H9 (cell line): ENCODE data around the gene CLMN. TPM values are rescaled to one million over a fixed set of nuclear protein-coding genes. Genes with fewer than 3 reads are reported as not detected.

ENCODE experiments used
- DNase-seq: peaks from one replicate; pipeline ENCODE4 v3.0.0-alpha.2; 2017
- H2AFZ ChIP-seq: one replicate; pipeline ENCODE4 v1.6.1; 2013; ENCODE audit warnings: mild to moderate bottlenecking, low read length, control low read depth, moderate library complexity
- H2AK5ac ChIP-seq: 2 replicates; pipeline ENCODE4 v1.6.1; 2013; ENCODE audit warnings: low read length, control low read depth, mixed read lengths; ENCODE audit not compliant: insufficient read length
- H2BK120ac ChIP-seq: one replicate; pipeline ENCODE4 v1.6.1; 2013; ENCODE audit warnings: low read depth, mild to moderate bottlenecking, low read length, control low read depth, inconsistent platforms; ENCODE audit not compliant: poor library complexity, severe bottlenecking
- H2BK12ac ChIP-seq: 2 replicates; pipeline ENCODE4 v1.6.1; 2013; ENCODE audit warnings: low read length, control low read depth, mixed read lengths, low read depth; ENCODE audit not compliant: insufficient read length
- H2BK15ac ChIP-seq: 2 replicates; pipeline ENCODE4 v1.6.1; 2013; ENCODE audit warnings: low read depth, low read length, control low read depth
- H2BK20ac ChIP-seq: one replicate; pipeline ENCODE4 v1.6.1; 2013; ENCODE audit warnings: low read depth, mild to moderate bottlenecking, low read length, control low read depth, inconsistent platforms; ENCODE audit not compliant: poor library complexity, severe bottlenecking
- H2BK5ac ChIP-seq: 2 replicates; pipeline ENCODE4 v1.6.1; 2013; ENCODE audit warnings: low read length, control low read depth, mixed read lengths; ENCODE audit not compliant: insufficient read length
- H3K14ac ChIP-seq: 2 replicates; pipeline ENCODE4 v1.6.1; 2013; ENCODE audit warnings: low read length, control low read depth; ENCODE audit not compliant: insufficient read depth
- H3K18ac ChIP-seq: 2 replicates; pipeline ENCODE4 v1.6.1; 2013; ENCODE audit warnings: low read depth, mild to moderate bottlenecking, mixed read lengths, low read length, control low read depth; ENCODE audit not compliant: insufficient read length
- H3K23ac ChIP-seq: 2 replicates; pipeline ENCODE4 v1.6.1; 2013; ENCODE audit warnings: low read length, control low read depth, mixed read lengths, low read depth; ENCODE audit not compliant: insufficient read length
- H3K23me2 ChIP-seq: 2 replicates; pipeline ENCODE4 v1.6.1; 2013; ENCODE audit warnings: low read depth, mild to moderate bottlenecking, mixed read lengths, low read length, control low read depth; ENCODE audit not compliant: insufficient read length, poor library complexity, severe bottlenecking
- H3K27ac ChIP-seq: 2 replicates; pipeline ENCODE4 v1.5.1; 2013; ENCODE audit warnings: low read length, control low read depth, mixed read lengths, low read depth; ENCODE audit not compliant: insufficient read length
- H3K27me3 ChIP-seq: 2 replicates; pipeline ENCODE4 v1.6.1; 2013; ENCODE audit warnings: low read length, control low read depth, inconsistent platforms; ENCODE audit not compliant: insufficient read depth
- H3K4ac ChIP-seq: 2 replicates; pipeline ENCODE4 v1.6.1; 2013; ENCODE audit warnings: low read depth, mild to moderate bottlenecking, control low read depth, inconsistent platforms, low read length, moderate library complexity
- H3K4me1 ChIP-seq: 2 replicates; pipeline ENCODE4 v1.6.1; 2013; ENCODE audit warnings: low read length, control low read depth, inconsistent platforms; ENCODE audit not compliant: insufficient read depth
- H3K4me2 ChIP-seq: 2 replicates; pipeline ENCODE4 v1.6.1; 2013; ENCODE audit warnings: low read length, control low read depth, mixed read lengths; ENCODE audit not compliant: insufficient read length, insufficient read depth
- H3K56ac ChIP-seq: 2 replicates; pipeline ENCODE4 v1.6.1; 2013; ENCODE audit warnings: low read depth, mild to moderate bottlenecking, mixed read lengths, low read length, control low read depth; ENCODE audit not compliant: insufficient read length
- H3K79me1 ChIP-seq: 2 replicates; pipeline ENCODE4 v1.6.1; 2013; ENCODE audit warnings: low read depth, mild to moderate bottlenecking, moderate library complexity, low read length, control low read depth, inconsistent platforms; ENCODE audit not compliant: insufficient read depth, poor library complexity, severe bottlenecking
- H3K79me2 ChIP-seq: 2 replicates; pipeline ENCODE4 v1.6.1; 2013; ENCODE audit warnings: low read length, control low read depth, inconsistent platforms; ENCODE audit not compliant: insufficient read depth
- H3K9ac ChIP-seq: 2 replicates; pipeline ENCODE4 v1.6.1; 2013; ENCODE audit warnings: low read length, control low read depth, mixed read lengths; ENCODE audit not compliant: insufficient read length; ENCODE audit errors: extremely low read depth
- H3K9me3 ChIP-seq: one replicate; pipeline ENCODE4 v1.6.1; 2013; ENCODE audit warnings: low read depth, low read length, inconsistent platforms; ENCODE audit not compliant: control insufficient read depth
- H3T11ph ChIP-seq: one replicate; pipeline ENCODE4 v1.6.1; 2013; ENCODE audit warnings: mild to moderate bottlenecking, low read length, control low read depth, inconsistent platforms
- H4K20me1 ChIP-seq: one replicate; pipeline ENCODE4 v1.6.1; 2013; ENCODE audit not compliant: control insufficient read depth, insufficient read length, insufficient read depth
- H4K5ac ChIP-seq: 2 replicates; pipeline ENCODE4 v1.6.1; 2013; ENCODE audit warnings: low read depth, mild to moderate bottlenecking, mixed read lengths, low read length, control low read depth; ENCODE audit not compliant: insufficient read length
- H4K8ac ChIP-seq: replicated peaks from 2 replicates; pipeline ENCODE4 v1.6.1; 2013; ENCODE audit warnings: low read length, control low read depth, mixed read lengths, low read depth; ENCODE audit not compliant: insufficient read length
- H4K91ac ChIP-seq: 2 replicates; pipeline ENCODE4 v1.6.1; 2013; ENCODE audit warnings: low read depth, mild to moderate bottlenecking, moderate library complexity, mixed read lengths, low read length, control low read depth; ENCODE audit not compliant: insufficient read length
- H3K27ac Mint-ChIP-seq, 3 experiments: 2 replicates in 2 of 3; 3 replicates in 1 of 3; pipeline ENCODE4 v1.8.0; 2020 to 2021; ENCODE audit warnings: mixed read lengths in 3 of 3, mild to moderate bottlenecking in 1 of 3, moderate library complexity in 1 of 3
- H3K27me3 Mint-ChIP-seq: 2 replicates; pipeline ENCODE4 v1.8.0; 2021; ENCODE audit warnings: low read depth, mild to moderate bottlenecking, moderate library complexity, mixed read lengths
- H3K36me3 Mint-ChIP-seq, 3 experiments: 2 replicates in 2 of 3; 3 replicates in 1 of 3; pipeline ENCODE4 v1.8.0; 2020 to 2021; ENCODE audit warnings: low read depth in 3 of 3, mixed read lengths in 3 of 3; ENCODE audit not compliant: insufficient read depth in 1 of 3
- H3K4me1 Mint-ChIP-seq, 2 experiments: 2 replicates each; pipeline ENCODE4 v1.8.0; 2020; ENCODE audit warnings: mixed read lengths in 2 of 2
- H3K4me3 Mint-ChIP-seq, 2 experiments: 2 replicates in 1 of 2; 3 replicates in 1 of 2; pipeline ENCODE4 v1.8.0; 2020 to 2021; ENCODE audit warnings: mild to moderate bottlenecking in 2 of 2, mixed read lengths in 2 of 2, moderate library complexity in 1 of 2
- H3K9me3 Mint-ChIP-seq, 2 experiments: 2 replicates in 1 of 2; 3 replicates in 1 of 2; pipeline ENCODE4 v1.8.0; 2020; ENCODE audit warnings: mild to moderate bottlenecking in 2 of 2, mixed read lengths in 2 of 2, moderate library complexity in 1 of 2
- CTCF ChIP-seq: fragments of 200-600 bp; sonication (generic); conservative IDR thresholded peaks from 3 replicates; pipeline ENCODE4 v1.8.0; 2021; ENCODE audit warnings: antibody characterized with exemption, mild to moderate bottlenecking
- WGBS: extraction: QIAGEN DNeasy Blood & Tissue Kit; methylation state at CpG from one replicate; pipeline ENCODE4 v1.1.7; 2013; ENCODE audit warnings: missing lambda C conversion rate, low lambda C conversion rate, mixed read lengths; ENCODE audit not compliant: insufficient read length; ENCODE audit errors: extremely low coverage; 5-methylcytosine and 5-hydroxymethylcytosine counted together
- total RNA-seq: library from RNA; stranded (reverse); gene quantifications from 2 replicates; pipeline ENCODE4 v1.2.1, GENCODE V29; 2021

Gene CLMN
- total RNA-seq, 1 experiment from 2014 or later, result 7.6 TPM

DNA sequence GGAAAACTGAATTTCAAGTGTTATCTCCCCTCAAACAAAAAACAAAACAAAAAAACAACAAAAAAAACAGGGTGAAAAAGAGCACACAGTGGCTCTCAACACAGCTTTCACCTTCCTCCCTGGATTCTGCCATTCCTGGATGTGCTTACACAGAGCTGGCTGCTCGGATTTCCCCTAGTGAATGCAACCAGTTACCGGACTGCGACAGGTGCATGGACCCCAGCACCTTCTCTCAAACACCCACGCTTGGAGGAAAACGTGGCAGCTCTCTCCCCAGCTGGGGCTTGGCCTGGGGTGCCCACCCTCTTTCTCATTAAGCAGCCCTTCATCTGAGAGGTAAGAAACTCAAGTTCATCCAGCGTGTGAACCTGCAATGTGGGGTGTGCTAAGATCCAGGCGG is 128.9 kb downstream of the CLMN start:
- Histone ChIP-seq H4K8ac (no peak overlapping the region), H4K5ac (no peak overlapping the region), H2BK20ac (no peak overlapping the region), H3T11ph (no peak overlapping the region), H3K4ac (no peak overlapping the region), H3K4me2 (no peak overlapping the region), H3K9me3 (no peaks in the 10 kb centered on the region), H4K91ac (no peak overlapping the region), H3K23me2 (no peaks in the 10 kb centered on the region), H3K27me3 (no peaks in the 10 kb centered on the region), H2BK12ac (no peak overlapping the region), H3K56ac (no peak overlapping the region), H3K4me1 (0 out of 2 replicates have a peak, but pooled peaks cover 2% of the 10 kb centered on the region), H2BK120ac (no peak overlapping the region), H2BK15ac (no peak overlapping the region), H4K20me1 (no peaks in the 10 kb centered on the region), H3K79me2 (no peaks in the 10 kb centered on the region), H3K18ac (no peak overlapping the region), H3K14ac (no peak overlapping the region), H3K27ac (no peak overlapping the region), H2AK5ac (no peak overlapping the region), H3K23ac (no peak overlapping the region), H2AFZ (no peak overlapping the region), H3K9ac (no peak overlapping the region), H3K79me1 (no peaks in the 10 kb centered on the region), H2BK5ac (no peak overlapping the region)
- Mint-ChIP-seq H3K27ac (no peak overlapping the region), H3K4me3 (no peak overlapping the region), H3K9me3 (peaks cover 10 to 17% of the 10 kb centered on the region in 2 experiments; a peak in 4 of 5 replicates), H3K36me3 (peaks cover 4 to 17% (median 5%) of the 10 kb centered on the region in 3 experiments; a peak in 5 of 7 replicates), H3K4me1 (peaks cover 2 to 15% of the 10 kb centered on the region in 2 experiments), H3K27me3 (peaks cover 4% of the 10 kb centered on the region)
- TF ChIP-seq CTCF, result no peak
- no CpG with 5 or more reads among the region's 7 CpGs for WGBS
- DNase-seq, result no peak
